ENCODE data around the gene EXOC2. TPM values are rescaled to one million over a fixed set of nuclear protein-coding genes. Genes with fewer than 3 reads are reported as not detected.

EXOC2 gene
- total and polyA plus RNA-seq, 8 donors, result 2.5 to 10.3 (median 6.4) TPM

- WGBS, 2 donors, result 73 to 87% methylated on average over 5 of the region's 5 CpGs
- TF ChIP-seq CTCF (IDR thresholded peaks at IDR 0.05), result no peak
- ATAC-seq, result no peak
- FAIRE-seq, result no peak
- Histone ChIP-seq H3K27me3 (no peaks in the 10 kb centered on the region), H3K36me3 (no peaks in the 10 kb centered on the region), H3K4me1 (no peaks in the 10 kb centered on the region), H3K27ac (no peak overlapping the region), H3K9me3 (no peaks in the 10 kb centered on the region), H3K4me3 (no peak overlapping the region)
- intact Hi-C loops (cut with DNase I), result no loop called here
- no peak for DNase-seq
These were observed 236.5 kb downstream of the EXOC2 start for GRCh38 chr6:456358-456867.

GRCh38 chr6:455835-456234 lies 237.1 kb downstream of the EXOC2 start:
- intact Hi-C loops (cut with DNase I), result no loop called here
- no peak for TF ChIP-seq CTCF (IDR thresholded peaks at IDR 0.05)
- Histone ChIP-seq H3K36me3 (no peaks in the 10 kb centered on the region), H3K27ac (no peak overlapping the region), H3K4me3 (no peak overlapping the region), H3K27me3 (no peaks in the 10 kb centered on the region), H3K9me3 (no peaks in the 10 kb centered on the region), H3K4me1 (no peaks in the 10 kb centered on the region)
- 79 to 82% methylated on average over 8 of the region's 8 CpGs for WGBS, 2 donors
- DNase-seq (no peak), ATAC-seq (no peak), FAIRE-seq (no peak)

- 71 to 85% methylated on average over 11 of the region's 11 CpGs for WGBS, 2 donors
- no peak overlapping the region for H3K4me3 ChIP-seq
- ATAC-seq (no peak), FAIRE-seq (no peak), DNase-seq (no peak)
- intact Hi-C loops (cut with DNase I), result no loop called here
- H3K27me3 ChIP-seq, result no peaks in the 10 kb centered on the region
- H3K4me1 ChIP-seq, result no peaks in the 10 kb centered on the region
- H3K27ac ChIP-seq, result no peak overlapping the region
- H3K9me3 ChIP-seq, result no peaks in the 10 kb centered on the region
- H3K36me3 ChIP-seq, result no peaks in the 10 kb centered on the region
- no peak for TF ChIP-seq CTCF (IDR thresholded peaks at IDR 0.05)
These were observed 237.8 kb downstream of the EXOC2 start for GRCh38 chr6:455006-455585.

GRCh38 chr6:454148-454991 lies 238.6 kb downstream of the EXOC2 start:
- H3K27me3 ChIP-seq, result no peaks in the 10 kb centered on the region
- ATAC-seq (no peak), DNase-seq (no peak), FAIRE-seq (no peak)
- no peak overlapping the region for H3K4me3 ChIP-seq
- H3K36me3 ChIP-seq, result no peaks in the 10 kb centered on the region
- no peaks in the 10 kb centered on the region for H3K4me1 ChIP-seq
- 41 to 61% methylated on average over 5 of the region's 5 CpGs for WGBS, 2 donors
- no peak for TF ChIP-seq CTCF (IDR thresholded peaks at IDR 0.05)
- intact Hi-C loops (cut with DNase I), result no loop called here
- no peaks in the 10 kb centered on the region for H3K9me3 ChIP-seq
- no peak overlapping the region for H3K27ac ChIP-seq

GRCh38 chr6:453152-453551 lies 239.8 kb downstream of the EXOC2 start:
- Histone ChIP-seq H3K36me3 (no peaks in the 10 kb centered on the region), H3K9me3 (no peaks in the 10 kb centered on the region), H3K27ac (no peak overlapping the region), H3K27me3 (no peaks in the 10 kb centered on the region), H3K4me3 (no peak overlapping the region), H3K4me1 (no peaks in the 10 kb centered on the region)
- FAIRE-seq (no peak), ATAC-seq (peak in 2 of 4 donors; percentile 38 to 52), DNase-seq (peak in 1 of 6 donors; percentile 17)
- 49 to 57% methylated on average over 13 of the region's 13 CpGs for WGBS, 2 donors
- intact Hi-C loops (cut with DNase I), result no loop called here
- no peak for TF ChIP-seq CTCF (IDR thresholded peaks at IDR 0.05)

Measured in pancreas (tissue), 10 donors.